Right lobe of liver (tissue), 6 donors: Measurements from ENCODE around the gene CSF3R. TPM values are rescaled to one million over a fixed set of nuclear protein-coding genes. Genes with fewer than 3 reads are reported as not detected.
A peak's percentile ranks its signal among the peaks of the same experiment; 100 is the strongest.

ENCODE experiments used
- ATAC-seq, 4 donors: fragments of 200-7000 bp; cut with Tn5 transposase; one replicate each; pipeline ENCODE4 v1.9.1; 2020; ENCODE audit warnings: mild to moderate bottlenecking in 4 of 4, moderate library complexity in 4 of 4
- DNase-seq, 3 donors: peaks; one replicate each; pipeline ENCODE4 v3.0.0-alpha.2; 2020
- H3K27ac ChIP-seq, 3 donors: fragments of 200-600 bp; one replicate each; pipeline ENCODE4 v1.8.0; 2022
- H3K27me3 ChIP-seq, 2 donors: fragments of 200-600 bp; one replicate each; pipeline ENCODE4 v1.8.0; 2022
- H3K36me3 ChIP-seq, 4 donors: fragments of 200-600 bp; sonication (generic) in 1 of 4; one replicate each; pipeline versions ENCODE4 v1.5.1 to v1.8.0; 2017 to 2022; ENCODE audit warnings: control low read depth in 1 of 4
- H3K4me1 ChIP-seq, 4 donors: fragments of 200-600 bp; sonication (generic) in 1 of 4; one replicate each; pipeline versions ENCODE4 v1.5.1 to v1.8.0; 2017 to 2022; ENCODE audit warnings: control low read depth in 1 of 4
- H3K4me3 ChIP-seq, 3 donors: fragments of 200-600 bp; one replicate each; pipeline ENCODE4 v1.8.0; 2022
- H3K9me3 ChIP-seq, 4 donors: fragments of 200-600 bp; sonication (generic) in 1 of 4; one replicate each; pipeline versions ENCODE4 v1.5.1 to v1.8.0; 2017 to 2022; ENCODE audit warnings: control low read depth in 1 of 4
- CTCF ChIP-seq, 4 donors: fragments of 200-600 bp in 3 of 4; fragments of 450-650 bp in 1 of 4; IDR thresholded peaks; one replicate each; pipeline versions ENCODE4 v1.5.1 to v1.8.0; 2016 to 2022; ENCODE audit warnings: antibody characterized with exemption in 4 of 4, mild to moderate bottlenecking in 2 of 4
- POLR2A ChIP-seq: fragments of 450-650 bp; IDR thresholded peaks from one replicate; pipeline ENCODE4 v1.6.1; 2017; ENCODE audit warnings: antibody characterized with exemption, mild to moderate bottlenecking
- WGBS: methylation state at CpG from one replicate; pipeline ENCODE4 v1.1.6; 2018; ENCODE audit warnings: low coverage, low lambda C conversion rate; ENCODE audit not compliant: insufficient coverage; ENCODE audit errors: missing lambda C conversion rate; 5-methylcytosine and 5-hydroxymethylcytosine counted together
- intact Hi-C, 2 donors: fragments of 100-400 bp; cut with DNase I; formaldehyde crosslinking; loops; one replicate each; pipeline versions ENCODE4 v1.11.2 to v1.14.1; 2022
- total RNA-seq, 6 experiments: library from RNA; depleted of rRNA in 2 of 6; stranded (reverse); fragments of >200 nt in 2 of 6; fragmentation: NEBNext Ultra II Directional in 3 of 6; extraction: Animal tissue kit (Norgen Biotek cat#: 25700) in 3 of 6; gene quantifications; one replicate each; pipeline versions ENCODE4 v1.1.0 to v1.2.4, GENCODE V29; 2016 to 2023
- donor health status: DM: no; HTN: yes; CAD: no.
- donor health status: DM: no; HTN: no; CAD: no.
- donor health status: DM: no; HTN: no; CAD: no.
- donor health status: DM: no; HTN: yes; CAD: no.
- donor health status: DM: no; HTN: yes; CAD: no.

CSF3R gene
- total RNA-seq, 6 experiments from 2014 or later = 4.1 to 14.0 (median 9.5) TPM

- H3K4me1 ChIP-seq = peaks cover 0 to 10% (median 0%) of the 10 kb centered on the region in 4 donors
- no peaks in the 10 kb centered on the region for H3K36me3 ChIP-seq
- no peaks in the 10 kb centered on the region for H3K27me3 ChIP-seq
- no peaks in the 10 kb centered on the region for H3K9me3 ChIP-seq
- intact Hi-C loops = no loop called here
- DNase-seq (no peak), ATAC-seq (peak in 1 of 4 donors; percentile 20)
- H3K27ac ChIP-seq = no peak overlapping the region
- H3K4me3 ChIP-seq = no peak overlapping the region
- TF ChIP-seq CTCF (IDR thresholded peaks at IDR 0.05) = no peak
- no peak for TF ChIP-seq POLR2A
- WGBS = 84% methylated on average over 4 of the region's 7 CpGs
Observed at GRCh38 chr1:36475910-36476604, 6.7 kb downstream of the CSF3R start.

DNA sequence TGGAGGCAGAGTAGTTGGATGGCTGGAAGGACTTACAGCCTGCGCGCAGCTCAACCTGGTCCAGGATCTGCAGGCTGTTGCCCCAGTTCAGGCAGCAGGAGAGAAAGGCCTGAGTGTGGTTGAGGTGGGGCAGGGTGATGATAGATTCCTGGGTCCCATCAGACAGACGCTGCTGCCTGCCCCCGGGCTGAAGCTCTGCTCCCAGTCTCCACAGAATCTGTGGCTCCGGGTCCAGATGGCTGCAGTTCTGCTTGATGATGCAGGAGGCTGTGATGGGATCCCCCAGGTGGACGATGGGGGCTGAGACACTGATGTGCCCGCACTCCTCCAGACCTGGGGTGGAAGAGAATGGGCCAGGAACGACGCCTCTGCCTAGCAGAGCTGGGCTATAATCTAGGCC lies 7.4 kb downstream of the CSF3R start:
- ATAC-seq (peak in 1 of 4 donors; percentile 21), DNase-seq (no peak)
- no peak overlapping the region for H3K4me3 ChIP-seq
- H3K36me3 ChIP-seq = no peaks in the 10 kb centered on the region
- intact Hi-C loops = no loop called here
- TF ChIP-seq POLR2A = no peak
- peaks cover 0 to 10% (median 0%) of the 10 kb centered on the region in 4 donors for H3K4me1 ChIP-seq
- H3K27ac ChIP-seq = no peak overlapping the region
- H3K9me3 ChIP-seq = no peaks in the 10 kb centered on the region
- H3K27me3 ChIP-seq = no peaks in the 10 kb centered on the region
- WGBS = 60% methylated on average over 2 of the region's 9 CpGs

DNA sequence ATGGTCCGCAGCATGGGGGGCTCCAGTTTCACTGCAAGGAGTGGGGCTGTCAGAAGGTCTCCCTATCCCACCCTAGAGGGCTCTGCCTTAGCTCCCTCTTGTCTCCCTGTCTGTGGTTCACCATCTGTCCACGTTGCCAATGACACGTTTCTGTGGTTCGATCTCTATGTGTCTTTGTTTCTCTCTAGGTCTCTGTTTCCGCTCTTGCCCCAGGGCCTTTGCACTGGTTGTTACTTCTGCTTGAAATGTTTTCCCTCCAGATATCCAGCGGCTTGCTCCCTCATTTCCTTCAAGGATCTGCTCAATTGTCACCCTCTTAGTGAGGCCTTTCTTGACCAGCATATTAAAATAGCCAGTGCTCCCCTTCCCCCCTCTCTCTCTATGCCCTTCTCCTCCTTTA lies 10.1 kb downstream of the CSF3R start:
- H3K27ac ChIP-seq = no peak overlapping the region
- 86% methylated on average over 5 of the region's 6 CpGs for WGBS
- intact Hi-C loops = no loop called here
- H3K36me3 ChIP-seq = no peaks in the 10 kb centered on the region
- H3K27me3 ChIP-seq = no peaks in the 10 kb centered on the region
- TF ChIP-seq CTCF (IDR thresholded peaks at IDR 0.05) (no peak), POLR2A (no peak)
- no peak overlapping the region for H3K4me3 ChIP-seq
- DNase-seq (no peak), ATAC-seq (no peak)
- no peaks in the 10 kb centered on the region for H3K4me1 ChIP-seq
- H3K9me3 ChIP-seq = no peaks in the 10 kb centered on the region

DNA sequence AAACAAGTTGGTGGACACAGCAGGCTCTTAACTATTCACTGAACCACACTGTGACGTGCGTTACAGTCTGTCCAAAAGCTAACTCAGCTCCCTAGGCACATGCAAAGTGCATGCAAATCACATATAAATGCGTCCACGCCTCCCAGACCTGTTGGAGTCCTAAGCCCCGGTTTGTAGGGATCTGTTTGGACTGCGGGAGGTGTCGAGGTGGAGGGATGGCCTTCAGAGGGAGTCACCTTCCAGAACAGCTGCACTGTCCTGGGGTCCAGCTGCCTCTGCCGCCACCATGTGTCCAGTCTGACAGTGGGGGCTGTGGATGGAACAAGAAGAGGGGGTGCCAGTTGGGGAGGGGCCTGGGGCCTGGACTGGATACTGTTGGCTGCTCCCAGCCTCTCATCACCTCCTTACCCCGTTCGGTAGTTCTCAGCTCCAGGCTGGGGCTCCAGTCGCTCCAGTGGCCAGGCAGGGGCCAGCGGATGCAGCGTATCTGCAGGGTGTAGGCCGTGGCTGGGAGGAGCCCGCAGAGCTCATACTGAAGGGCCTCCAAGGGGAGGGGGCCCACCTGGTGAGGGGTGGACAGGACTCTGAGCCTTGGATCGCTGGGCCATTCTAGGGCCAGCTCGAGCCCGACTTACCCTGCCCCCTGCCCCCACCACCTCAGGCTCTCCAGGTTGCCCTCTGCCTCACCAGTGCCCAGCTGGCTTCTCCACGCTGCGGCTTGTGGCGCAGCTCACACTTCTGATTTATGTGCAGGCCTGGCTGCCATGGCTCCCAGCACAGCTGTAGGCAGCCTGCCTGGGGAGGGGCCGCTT lies 10.7 kb downstream of the CSF3R start:
- Histone ChIP-seq H3K4me3 (no peak overlapping the region), H3K36me3 (no peaks in the 10 kb centered on the region), H3K27ac (no peak overlapping the region), H3K4me1 (no peaks in the 10 kb centered on the region), H3K27me3 (no peaks in the 10 kb centered on the region), H3K9me3 (no peaks in the 10 kb centered on the region)
- WGBS = 76% methylated on average over 7 of the region's 22 CpGs
- intact Hi-C loops = no loop called here
- TF ChIP-seq CTCF (IDR thresholded peaks at IDR 0.05) = no peak
- TF ChIP-seq POLR2A = no peak
- DNase-seq (no peak), ATAC-seq (no peak)

GRCh38 chr1:36469163-36469562 lies 13.6 kb downstream of the CSF3R start:
- Histone ChIP-seq H3K4me3 (no peak overlapping the region), H3K27me3 (no peaks in the 10 kb centered on the region), H3K4me1 (peaks cover 0 to 6% (median 0%) of the 10 kb centered on the region in 4 donors), H3K36me3 (no peaks in the 10 kb centered on the region), H3K9me3 (no peaks in the 10 kb centered on the region), H3K27ac (no peak overlapping the region)
- TF ChIP-seq CTCF (IDR thresholded peaks at IDR 0.05) (no peak), POLR2A (no peak)
- no peak for DNase-seq
- 48% methylated on average over 2 of the region's 2 CpGs for WGBS
- intact Hi-C loops = no loop called here
- no peak for ATAC-seq
